HG03354 (cell line): ENCODE measurements around the gene GPC6.
A peak's percentile ranks its signal among the peaks of the same experiment; 100 is the strongest.

ENCODE experiments used
- ATAC-seq: cut with Tn5 transposase; IDR thresholded peaks from one replicate; pipeline ENCODE4 v1.9.1; 2021; ENCODE audit warnings: mild to moderate bottlenecking; ENCODE audit not compliant: unreplicated experiment, poor library complexity, severe bottlenecking

The GPC6 gene

DNA sequence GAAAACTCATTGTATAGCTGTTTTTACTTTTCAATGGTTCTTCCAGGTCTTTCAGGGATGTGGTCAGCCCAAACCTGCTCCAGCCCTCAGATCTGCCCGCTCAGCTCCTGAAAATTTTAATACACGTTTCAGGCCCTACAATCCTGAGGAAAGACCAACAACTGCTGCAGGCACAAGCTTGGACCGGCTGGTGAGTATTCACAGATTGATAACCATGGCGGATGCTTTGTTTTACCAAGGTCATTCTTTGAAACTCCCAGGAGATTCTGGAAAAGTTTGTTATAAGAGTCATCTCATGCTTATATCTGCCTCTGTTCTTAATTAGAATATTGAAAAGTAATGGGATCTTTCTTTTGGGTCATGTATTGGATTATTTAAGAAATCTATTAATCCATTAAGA lies 1079.3 kb downstream of the GPC6 start:
- no peak for ATAC-seq

DNA sequence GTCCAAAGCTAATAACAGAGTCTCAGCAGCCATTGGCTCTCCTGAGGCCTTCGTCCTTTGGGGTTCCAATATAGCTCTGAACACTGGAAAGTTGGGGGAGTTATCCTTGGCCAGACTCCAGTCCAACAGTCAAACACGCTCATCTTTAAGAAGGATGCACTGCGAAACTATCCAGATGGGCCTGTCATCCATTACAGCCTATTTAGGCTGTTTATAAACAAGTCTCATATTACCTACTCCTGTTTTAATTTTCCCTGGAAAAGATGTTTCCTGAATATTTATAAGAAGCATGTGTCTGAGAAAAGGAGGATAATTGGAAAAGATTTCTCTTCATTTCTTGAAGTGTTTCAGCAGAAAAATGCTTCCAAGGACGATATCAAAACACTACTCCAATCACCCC lies 1082.2 kb downstream of the GPC6 start:
- no peak for ATAC-seq

DNA sequence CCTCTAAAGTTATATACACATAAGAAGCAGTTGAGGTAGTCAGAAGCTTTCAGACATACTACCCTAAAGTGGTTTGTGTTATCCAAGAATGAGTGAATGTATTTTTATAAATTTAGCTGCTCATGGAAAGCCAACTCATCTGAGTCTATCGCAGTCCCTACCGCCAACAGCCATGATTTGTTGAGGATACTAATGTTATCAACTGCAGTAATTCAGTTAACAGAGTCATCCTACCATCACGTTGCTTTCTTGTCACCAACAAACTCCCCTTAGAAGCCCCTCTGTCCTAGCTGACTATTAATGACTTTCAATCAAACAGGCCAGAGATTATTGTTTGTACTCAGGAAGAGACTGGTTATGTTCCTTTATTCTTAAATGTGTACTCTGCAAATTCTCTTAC lies 1083.0 kb downstream of the GPC6 start:
- ATAC-seq: no peak

DNA sequence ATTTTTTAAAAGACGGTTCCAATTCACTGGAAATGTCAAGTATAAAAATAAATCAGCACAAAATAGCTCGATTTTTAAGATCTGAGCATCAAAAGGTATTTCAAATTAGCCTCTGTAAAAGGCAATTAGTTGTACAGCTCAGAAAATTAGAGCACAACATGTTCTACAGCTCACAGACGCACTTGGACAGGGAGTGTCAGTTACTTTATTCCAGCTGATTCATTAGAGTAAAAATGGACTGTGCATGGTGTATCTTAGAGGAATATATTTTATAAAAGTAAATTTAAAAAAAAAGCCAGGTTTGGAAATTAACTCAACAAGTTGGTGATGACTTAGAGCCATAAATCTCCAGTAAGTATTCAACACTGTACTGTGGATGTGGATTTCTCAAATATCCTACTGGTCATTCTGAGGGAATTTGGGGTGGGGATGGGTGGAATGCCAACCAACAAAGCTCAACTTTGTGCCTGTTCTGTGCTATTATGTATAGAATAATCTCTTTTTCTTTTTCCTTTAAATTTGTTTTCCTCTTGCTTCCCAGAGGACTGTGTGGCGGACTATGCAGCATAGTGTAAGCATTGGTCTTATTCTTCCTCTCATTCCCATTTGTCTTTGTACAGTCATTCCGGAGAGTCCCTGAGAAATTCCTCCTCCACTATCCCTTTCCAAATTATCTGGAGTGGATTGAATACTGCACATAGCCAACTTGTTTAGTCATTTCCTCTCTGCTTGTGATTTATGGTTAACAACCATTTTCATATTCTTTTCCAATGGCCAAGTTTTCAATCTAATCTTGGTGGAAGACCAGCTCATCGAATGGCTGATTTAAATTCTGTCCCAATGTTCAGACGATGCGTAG lies 1083.6 kb downstream of the GPC6 start:
- ATAC-seq: no peak

DNA sequence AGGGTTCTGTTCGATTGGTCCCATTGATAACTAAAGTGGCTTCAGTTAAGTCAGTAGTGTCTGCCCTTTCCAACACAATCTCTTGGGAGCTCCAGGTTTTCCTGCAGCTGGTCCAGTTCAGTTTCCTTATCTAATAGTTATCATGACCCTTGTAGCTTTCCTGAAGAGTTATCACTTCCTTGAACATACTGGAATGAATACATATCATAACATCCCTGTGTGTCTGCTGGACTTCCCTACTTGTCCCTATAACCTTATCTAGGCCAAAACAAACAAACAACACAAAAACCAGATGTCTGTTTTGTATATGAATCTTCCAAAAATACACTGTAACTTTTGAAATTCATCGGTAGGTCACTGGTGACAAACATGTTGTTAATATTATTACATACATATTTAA lies 1085.3 kb downstream of the GPC6 start:
- no peak for ATAC-seq

DNA sequence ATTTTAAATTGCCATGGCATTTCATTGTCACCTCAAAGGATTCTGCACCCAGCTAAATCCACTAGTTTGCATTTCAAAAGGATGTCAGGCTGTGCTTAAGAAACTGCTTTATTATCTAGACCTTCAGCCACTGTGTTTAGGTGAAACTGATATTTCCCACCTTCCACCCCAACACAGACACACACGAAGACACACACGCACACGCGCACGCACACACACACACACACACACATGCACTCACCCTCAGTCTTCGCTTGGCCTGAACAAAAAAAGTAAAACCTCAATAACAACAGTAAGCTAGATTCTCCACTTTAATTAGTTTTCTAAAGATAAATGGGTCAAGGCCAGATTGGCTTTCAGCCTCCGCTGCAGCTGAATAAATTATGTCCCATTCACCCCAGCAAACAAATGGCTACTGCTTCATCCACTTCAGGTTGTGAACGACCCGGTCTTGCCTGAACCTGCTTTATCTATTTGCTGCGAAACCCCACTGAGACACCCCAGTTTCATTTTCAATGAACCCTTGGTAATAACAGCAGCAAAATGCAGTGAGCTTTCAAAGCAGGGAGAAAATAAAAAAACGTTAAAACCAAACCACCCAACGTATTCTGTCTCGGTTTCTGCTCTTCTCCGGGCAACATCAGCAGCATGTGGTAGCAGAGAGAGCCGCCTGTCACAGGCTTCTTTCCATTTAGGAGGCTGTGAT lies 1086.1 kb downstream of the GPC6 start:
- ATAC-seq: no peak

DNA sequence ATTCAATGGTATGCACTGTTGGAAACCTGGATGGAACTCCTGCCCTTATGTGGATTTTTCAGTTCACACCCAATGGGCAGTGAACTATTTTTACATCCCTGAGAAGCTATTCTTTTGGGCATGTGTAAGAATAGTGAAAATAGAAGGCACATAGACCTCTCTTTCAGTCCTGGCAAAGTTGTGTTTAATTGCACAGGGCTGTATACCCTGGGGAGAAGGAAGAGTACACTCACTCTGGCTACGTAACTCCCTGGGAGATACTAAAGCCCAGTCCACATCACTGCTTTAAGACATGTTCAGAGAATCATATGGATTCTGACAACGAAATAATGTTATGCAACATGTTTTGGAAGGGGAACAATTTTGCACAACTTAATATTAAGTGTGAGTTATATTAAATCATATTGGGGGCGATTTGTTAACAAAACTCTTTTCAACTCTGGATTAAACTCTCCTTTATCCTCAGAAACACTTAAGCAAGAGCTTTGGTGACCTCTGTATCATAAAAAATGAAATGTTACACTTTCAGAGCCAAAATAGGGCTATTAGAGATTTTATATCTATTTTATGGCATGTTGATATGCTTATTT lies 1086.8 kb downstream of the GPC6 start:
- ATAC-seq: no peak

DNA sequence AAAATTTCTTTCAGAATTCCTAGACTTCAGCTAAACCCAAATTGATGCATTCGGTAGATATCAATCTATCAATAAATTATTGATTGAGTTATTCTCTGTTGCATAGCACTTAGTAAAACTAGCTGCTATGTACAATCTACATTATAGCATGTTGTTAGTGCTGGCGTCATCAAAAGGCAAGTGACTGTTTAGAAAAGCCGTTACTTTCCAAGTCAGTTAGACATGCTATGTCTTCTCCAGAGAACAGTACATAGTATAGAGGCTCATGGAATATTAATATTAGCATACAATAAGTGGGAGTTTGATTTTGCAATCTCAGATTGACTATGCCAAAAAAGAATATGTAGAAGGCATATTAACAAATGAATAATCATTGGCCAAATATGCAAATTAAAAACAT lies 1087.3 kb downstream of the GPC6 start:
- no peak for ATAC-seq

DNA sequence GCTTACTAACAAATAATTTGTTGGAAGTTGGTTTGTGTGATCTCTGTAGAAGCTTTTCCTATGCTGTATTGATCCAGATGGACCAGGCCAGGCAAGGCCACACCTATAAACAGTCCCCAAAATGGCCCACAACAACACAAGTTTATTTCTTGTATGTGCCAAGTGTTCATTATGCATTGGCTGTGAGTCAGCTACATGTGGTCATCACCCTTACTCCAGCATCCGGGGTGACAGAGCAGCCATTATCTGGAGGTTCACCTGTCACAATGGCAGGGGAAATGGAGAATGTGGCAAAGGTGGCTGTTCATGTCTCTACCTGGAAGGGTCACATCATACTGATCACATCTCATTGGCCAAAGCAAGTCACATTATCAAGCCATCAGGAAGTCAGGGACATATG lies 1088.6 kb downstream of the GPC6 start:
- ATAC-seq: no peak

DNA sequence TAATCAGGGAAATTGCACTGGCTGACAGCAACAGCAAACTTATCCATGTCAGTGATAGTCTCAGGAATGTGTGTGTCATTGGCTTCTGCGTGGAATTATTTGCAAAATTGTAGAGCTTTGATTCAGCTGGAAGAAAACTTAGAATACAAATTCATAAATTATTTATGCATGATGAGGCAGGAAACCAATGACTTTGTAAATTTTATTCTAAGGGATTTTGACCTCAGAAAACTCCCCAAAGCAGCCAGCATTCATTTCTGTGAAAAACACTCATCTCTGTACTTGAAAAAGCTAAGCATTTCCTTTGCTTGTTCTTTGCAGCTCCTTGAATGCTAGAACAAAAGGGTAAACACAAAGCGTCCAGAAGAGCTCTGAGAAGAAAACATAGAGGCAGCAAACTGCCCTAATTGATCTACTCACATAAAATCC lies 1090.5 kb downstream of the GPC6 start:
- ATAC-seq: no peak

DNA sequence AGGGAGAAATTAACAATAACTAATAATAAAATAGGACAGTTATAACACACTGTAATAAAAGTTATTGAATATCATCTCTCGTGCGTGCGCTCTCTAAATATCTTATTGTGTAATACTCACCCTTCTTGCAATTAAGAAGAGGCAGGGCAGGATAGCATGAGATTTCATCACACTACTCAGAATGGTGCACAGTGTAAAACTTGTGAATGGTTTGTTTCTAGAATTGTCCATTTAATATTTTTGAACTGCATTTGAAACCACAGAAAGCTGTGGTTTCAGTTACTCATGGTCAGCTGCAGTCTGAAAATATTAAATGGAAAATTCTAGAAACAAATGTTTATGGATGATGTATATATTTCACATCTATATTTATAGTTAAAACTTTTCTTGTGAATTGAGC lies 1091.8 kb downstream of the GPC6 start:
- no peak for ATAC-seq

DNA sequence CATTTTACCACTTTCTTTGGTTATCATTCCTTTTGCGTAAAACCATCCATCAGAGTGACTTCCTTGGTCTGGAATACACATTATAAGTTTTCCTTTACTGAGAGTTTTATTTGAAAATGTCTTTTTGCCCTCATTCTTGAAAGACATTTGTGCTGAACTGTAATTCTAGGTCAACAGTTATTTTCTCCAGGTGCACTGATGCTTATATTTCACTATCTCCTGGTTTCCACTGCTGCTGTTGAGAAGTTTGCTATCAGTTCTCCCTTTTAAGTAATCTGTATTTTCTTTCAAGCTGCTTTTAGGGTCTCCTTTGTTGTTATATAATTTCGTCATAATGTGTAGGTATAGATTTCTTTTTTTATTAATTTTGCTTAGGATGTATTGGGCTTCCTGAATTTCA lies 1092.9 kb downstream of the GPC6 start:
- ATAC-seq: no peak

DNA sequence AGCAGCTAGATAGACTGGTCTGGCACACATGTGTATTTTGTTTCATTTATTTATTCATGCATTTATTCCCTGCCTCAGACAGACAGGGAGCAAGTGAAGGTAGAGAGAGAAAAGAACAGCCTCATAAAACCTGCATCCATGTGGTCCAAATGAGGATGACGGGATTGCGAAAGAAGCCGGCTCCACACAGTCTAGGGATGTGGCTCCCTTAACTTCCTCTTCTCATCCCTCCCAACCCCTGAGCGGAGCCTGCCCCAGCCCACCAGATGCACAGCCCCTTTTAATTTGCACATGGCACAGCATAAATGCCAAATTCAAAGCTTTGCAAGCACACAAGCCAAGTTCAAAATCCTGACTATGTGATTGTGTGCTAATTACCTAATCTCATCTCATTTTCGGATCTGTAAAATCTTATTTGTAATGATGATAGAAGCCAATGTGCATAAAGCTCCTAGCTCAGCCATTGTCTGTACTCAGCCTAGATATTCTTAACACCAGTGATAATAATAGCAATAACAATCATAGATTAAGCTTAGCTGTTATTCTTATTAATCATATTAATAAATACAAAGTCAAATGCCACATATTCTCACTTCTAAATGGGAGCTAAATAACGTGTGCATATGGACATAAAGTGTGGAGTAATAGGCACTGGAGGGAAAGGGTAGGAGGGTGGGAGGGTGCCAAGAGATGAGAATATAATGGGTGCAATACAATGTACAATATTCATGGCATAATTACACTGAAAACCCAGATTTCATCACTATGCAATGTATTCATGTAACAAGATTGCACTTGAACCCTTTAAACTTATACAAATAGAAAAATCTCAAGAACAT lies 1096.5 kb downstream of the GPC6 start:
- ATAC-seq: no peak

DNA sequence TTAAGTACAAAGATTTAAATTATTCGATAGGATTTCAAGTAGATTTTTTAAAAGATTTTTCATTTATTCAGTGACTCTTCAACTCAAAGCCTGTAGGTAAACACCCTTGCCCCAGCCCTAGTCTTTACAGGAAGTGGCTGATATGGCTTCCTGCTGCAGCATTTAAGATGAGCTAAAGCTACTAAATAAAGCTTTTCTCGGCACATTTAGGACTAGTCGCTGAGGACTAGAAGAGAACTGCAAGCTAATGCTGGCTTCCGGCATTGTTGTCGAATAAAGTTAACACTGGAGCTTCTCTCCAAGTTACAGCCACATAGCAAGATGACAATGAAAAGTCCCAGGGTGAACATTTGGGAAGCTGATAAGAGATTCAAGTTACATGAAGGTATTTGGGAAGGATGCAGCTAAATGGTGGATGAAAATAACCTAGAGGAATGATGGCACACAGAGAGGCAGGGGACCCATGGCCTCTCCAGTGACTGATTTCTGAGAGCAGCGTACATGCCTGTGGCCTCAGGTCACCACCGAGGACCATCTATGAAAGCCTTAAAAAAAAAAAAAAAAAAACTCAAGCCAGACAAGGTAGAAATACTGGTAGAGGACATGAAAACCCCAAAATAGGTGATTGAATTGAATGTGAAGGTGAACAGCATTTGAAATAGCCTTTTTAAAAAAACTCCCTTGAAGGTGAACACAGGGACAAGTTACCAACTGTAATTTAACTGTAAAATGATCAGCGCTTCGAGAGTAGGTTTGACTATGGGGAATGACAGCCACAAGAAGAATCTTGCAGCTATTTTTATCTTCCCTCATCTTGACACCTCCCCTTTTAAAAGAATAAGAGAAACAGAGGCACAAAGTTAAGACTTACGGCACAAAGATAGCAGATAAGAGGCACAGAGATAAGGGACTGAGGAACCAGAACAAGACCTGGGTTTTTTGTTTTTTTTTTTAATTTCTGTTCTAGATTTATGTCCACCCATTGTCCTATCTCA lies 1097.5 kb downstream of the GPC6 start:
- ATAC-seq: peak; percentile 51

DNA sequence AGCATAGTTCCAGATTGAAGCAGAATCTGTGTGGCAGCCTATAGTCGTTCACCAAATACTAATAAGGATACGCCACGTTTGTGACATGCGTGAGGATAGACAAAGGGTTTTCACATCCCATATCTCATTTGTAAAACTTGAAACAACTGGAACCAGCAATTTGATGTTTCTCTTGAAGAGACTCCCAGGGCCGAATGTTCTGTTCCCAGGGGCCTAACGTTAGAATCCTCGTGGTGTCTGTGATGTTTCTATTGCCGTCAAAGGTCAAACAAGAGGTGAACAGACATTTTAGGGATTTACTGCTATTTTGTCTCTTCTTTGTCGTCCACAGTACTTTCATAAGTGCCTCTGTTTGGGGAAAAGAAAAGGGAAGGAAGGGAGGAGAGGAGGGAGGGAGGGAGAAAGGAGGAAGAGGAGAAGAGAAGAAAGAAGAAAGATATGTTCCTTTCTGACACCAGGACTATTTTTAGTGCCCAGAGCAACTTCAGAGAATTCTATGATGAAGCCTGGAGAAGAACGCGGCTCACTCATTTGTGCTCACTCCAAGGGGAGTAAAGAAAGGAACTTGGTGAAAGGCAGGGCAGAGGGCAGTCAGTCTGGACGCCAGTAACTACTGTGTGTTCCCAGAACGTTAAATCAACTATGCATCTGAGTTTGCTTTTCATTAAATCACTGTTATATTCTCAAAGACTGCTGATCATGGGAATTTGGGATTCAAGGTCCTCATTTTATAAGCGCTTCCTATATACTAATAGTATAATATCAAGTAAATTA lies 1098.3 kb downstream of the GPC6 start:
- ATAC-seq: no peak

DNA sequence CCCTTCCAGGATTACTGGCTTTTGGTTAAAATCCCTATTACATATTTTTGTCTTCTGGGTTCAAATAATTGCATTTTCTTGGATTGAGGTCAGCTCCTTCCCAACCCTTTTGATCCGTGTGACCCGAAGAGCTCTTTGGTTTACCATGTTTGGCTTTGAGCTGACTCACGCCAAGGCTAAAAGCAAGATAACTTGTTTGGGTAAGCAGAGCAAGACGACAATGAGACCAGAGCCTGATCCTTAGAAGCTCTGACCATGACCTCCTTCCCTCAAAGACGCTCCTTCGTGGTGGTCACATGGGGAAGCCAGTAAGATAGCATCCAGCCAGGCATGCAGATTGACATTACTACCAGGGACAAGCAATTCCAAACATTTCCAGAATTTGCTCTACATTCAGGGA lies 1099.0 kb downstream of the GPC6 start:
- ATAC-seq: no peak

DNA sequence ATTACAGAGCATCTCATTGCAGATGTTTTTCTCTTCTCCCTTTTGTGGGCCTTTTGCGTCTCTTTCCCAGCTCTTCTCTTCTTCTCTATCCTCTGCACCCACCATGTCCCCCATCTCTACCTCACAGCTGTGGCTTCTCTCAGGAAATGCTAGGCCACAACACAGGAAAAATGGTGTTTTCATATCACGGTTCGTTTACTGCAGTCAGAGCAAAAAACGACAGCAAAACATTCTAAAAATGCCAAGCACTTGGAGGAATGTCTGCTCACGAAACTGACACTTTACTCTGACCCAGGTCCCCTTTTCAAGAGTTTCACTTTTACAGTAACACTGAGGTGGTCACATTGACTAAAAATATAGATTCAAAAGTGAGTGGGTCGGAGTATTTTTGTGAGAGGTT lies 1100.7 kb downstream of the GPC6 start:
- ATAC-seq: peak; percentile 86

DNA sequence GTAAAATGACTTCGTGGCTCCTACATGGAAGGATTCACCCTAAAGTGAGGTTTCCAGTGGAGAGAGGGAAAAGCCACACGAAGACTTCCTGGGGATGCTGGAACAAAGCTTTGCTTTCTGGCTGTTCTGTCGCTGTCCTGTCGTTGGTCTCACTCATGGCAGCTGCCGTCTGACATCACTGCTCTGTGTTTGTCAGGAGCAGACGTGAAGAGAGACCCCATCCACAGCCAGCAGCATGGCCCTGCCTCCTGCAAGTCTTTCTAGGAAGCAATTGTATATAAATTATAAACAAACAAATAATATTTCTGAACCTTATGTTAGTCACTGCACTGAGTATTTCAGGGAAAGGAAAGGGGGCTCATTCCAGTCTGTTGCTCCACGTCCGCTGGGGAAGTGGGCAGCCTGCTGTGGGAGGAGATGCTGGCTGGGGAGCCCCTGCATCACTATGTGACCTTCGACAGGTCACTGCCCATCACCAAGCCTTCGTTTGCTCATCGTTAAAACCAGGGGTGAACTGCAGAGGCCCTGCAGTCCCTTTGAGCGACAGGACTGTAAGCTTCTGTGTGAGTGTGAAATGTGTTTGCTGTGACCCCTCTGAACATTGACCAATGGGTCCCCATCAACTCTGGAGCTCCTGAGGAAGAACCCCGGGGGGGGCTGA lies 1101.9 kb downstream of the GPC6 start:
- no peak for ATAC-seq
